Testis (tissue), 2 donors: ENCODE data around the gene EMC9.

Source experiments
- POLR2A ChIP-seq: fragments of 450-650 bp; IDR thresholded peaks from one replicate; pipeline ENCODE4 v1.6.1; 2017; ENCODE audit warnings: antibody characterized with exemption, mild to moderate bottlenecking, moderate library complexity
- TF ChIP-seq, protein P1 (sequence below), 3 experiments: fragments of 450-650 bp in 2 of 3; fragments of 200-600 bp in 1 of 3; sonication (generic) in 1 of 3; IDR thresholded peaks; one replicate each; pipeline ENCODE4 v1.5.1; 2016 to 2019; ENCODE audit warnings: antibody characterized with exemption in 3 of 3, mild to moderate bottlenecking in 2 of 3, moderate library complexity in 1 of 3

GRCh38 chr14:24122416-24122815, 19.0 kb downstream of the EMC9 start:
- TF ChIP-seq, protein P1, sequence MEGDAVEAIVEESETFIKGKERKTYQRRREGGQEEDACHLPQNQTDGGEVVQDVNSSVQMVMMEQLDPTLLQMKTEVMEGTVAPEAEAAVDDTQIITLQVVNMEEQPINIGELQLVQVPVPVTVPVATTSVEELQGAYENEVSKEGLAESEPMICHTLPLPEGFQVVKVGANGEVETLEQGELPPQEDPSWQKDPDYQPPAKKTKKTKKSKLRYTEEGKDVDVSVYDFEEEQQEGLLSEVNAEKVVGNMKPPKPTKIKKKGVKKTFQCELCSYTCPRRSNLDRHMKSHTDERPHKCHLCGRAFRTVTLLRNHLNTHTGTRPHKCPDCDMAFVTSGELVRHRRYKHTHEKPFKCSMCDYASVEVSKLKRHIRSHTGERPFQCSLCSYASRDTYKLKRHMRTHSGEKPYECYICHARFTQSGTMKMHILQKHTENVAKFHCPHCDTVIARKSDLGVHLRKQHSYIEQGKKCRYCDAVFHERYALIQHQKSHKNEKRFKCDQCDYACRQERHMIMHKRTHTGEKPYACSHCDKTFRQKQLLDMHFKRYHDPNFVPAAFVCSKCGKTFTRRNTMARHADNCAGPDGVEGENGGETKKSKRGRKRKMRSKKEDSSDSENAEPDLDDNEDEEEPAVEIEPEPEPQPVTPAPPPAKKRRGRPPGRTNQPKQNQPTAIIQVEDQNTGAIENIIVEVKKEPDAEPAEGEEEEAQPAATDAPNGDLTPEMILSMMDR (IDR thresholded peaks at IDR 0.05): no peak
- no peak for TF ChIP-seq POLR2A
